Activated B cell treated with CpG ODN at 0.5 μM for 24 hours (primary cell): ENCODE results near the gene GPN2. TPM values are rescaled to one million over a fixed set of nuclear protein-coding genes. Genes with fewer than 3 reads are reported as not detected.

ENCODE experiments used
- ATAC-seq: fragments of 200-7000 bp; cut with Tn5 transposase; one replicate; pipeline ENCODE4 v1.10.0; 2021; ENCODE audit warnings: low read depth, mild to moderate bottlenecking, moderate library complexity
- CTCF ChIA-PET: fragments of 350-600 bp; sonication (Branson Sonifier 250); formaldehyde crosslinking; loops from one replicate; lab custom pipeline; 2021; ENCODE audit warnings: antibody characterized with exemption; lab: Charles Lee
- POLR2A ChIA-PET: fragments of 350-600 bp; sonication (Branson Sonifier 250); formaldehyde crosslinking; loops from one replicate; lab custom pipeline; 2021; ENCODE audit warnings: antibody characterized with exemption; lab: Charles Lee
- DNase-seq: peaks from one replicate; pipeline ENCODE4 v3.0.0; 2022
- H3K27ac Mint-ChIP-seq: one replicate; pipeline ENCODE4 v1.8.0; 2020; ENCODE audit warnings: mixed read lengths
- H3K27me3 Mint-ChIP-seq: one replicate; pipeline ENCODE4 v1.8.0; 2021; ENCODE audit warnings: mixed read lengths
- H3K36me3 Mint-ChIP-seq: one replicate; pipeline ENCODE4 v1.8.0; 2021; ENCODE audit warnings: low read depth, mixed read lengths
- H3K4me1 Mint-ChIP-seq: one replicate; pipeline ENCODE4 v1.8.0; 2021; ENCODE audit warnings: mixed read lengths
- H3K4me3 Mint-ChIP-seq: one replicate; pipeline ENCODE4 v1.8.0; 2020; ENCODE audit warnings: mild to moderate bottlenecking, mixed read lengths
- H3K9me3 Mint-ChIP-seq: one replicate; pipeline ENCODE4 v1.8.0; 2020; ENCODE audit warnings: mixed read lengths
- intact Hi-C: fragments of 100-400 bp; cut with micrococcal nuclease; formaldehyde crosslinking; loops from one replicate; pipeline ENCODE4 v1.15.1; 2024
- total RNA-seq: library from RNA; stranded (reverse); gene quantifications from 2 replicates; pipeline ENCODE4 v1.2.3, GENCODE V29; 2022
- TF ChIP-seq, protein P1 (sequence below): fragments of 200-600 bp; IDR thresholded peaks from one replicate; pipeline ENCODE4 v1.8.0; 2022; ENCODE audit warnings: antibody characterized with exemption, mild to moderate bottlenecking

GPN2 gene
- total RNA-seq, 1 donor from 2014 or later = 48.6 TPM

GRCh38 chr1:26932531-26932930 is 42.4 kb upstream of the GPN2 start:
- Mint-ChIP-seq H3K9me3 (no peaks in the 10 kb centered on the region), H3K4me3 (peak overlapping the region; percentile 44), H3K36me3 (peaks cover 59% of the 10 kb centered on the region), H3K4me1 (peaks cover 13% of the 10 kb centered on the region), H3K27me3 (no peaks in the 10 kb centered on the region), H3K27ac (peak overlapping the region; percentile 62)
- TF ChIP-seq, protein P1, sequence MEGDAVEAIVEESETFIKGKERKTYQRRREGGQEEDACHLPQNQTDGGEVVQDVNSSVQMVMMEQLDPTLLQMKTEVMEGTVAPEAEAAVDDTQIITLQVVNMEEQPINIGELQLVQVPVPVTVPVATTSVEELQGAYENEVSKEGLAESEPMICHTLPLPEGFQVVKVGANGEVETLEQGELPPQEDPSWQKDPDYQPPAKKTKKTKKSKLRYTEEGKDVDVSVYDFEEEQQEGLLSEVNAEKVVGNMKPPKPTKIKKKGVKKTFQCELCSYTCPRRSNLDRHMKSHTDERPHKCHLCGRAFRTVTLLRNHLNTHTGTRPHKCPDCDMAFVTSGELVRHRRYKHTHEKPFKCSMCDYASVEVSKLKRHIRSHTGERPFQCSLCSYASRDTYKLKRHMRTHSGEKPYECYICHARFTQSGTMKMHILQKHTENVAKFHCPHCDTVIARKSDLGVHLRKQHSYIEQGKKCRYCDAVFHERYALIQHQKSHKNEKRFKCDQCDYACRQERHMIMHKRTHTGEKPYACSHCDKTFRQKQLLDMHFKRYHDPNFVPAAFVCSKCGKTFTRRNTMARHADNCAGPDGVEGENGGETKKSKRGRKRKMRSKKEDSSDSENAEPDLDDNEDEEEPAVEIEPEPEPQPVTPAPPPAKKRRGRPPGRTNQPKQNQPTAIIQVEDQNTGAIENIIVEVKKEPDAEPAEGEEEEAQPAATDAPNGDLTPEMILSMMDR = no peak
- intact Hi-C loops = loop anchor here (1.0 kb wide), 1 partner anchor 11 kb away; the partner anchor contains the start of gene NUDC
- CTCF ChIA-PET = no interaction called here
- no peak for DNase-seq
- POLR2A ChIA-PET = interaction anchor here (0.6 to 1.1 kb wide), 3 partner anchors 11 to 42 kb away, joined by 3 to 10 read pairs (median 3); partner anchors contain the start of genes GPN2 and NUDC
- ATAC-seq = peak; percentile 98

- no peaks in the 10 kb centered on the region for H3K27me3 Mint-ChIP-seq
- ATAC-seq = no peak
- peaks cover 46% of the 10 kb centered on the region for H3K36me3 Mint-ChIP-seq
- no peak for DNase-seq
- peaks cover 31% of the 10 kb centered on the region for H3K4me1 Mint-ChIP-seq
- TF ChIP-seq, protein P1 = no peak
- H3K4me3 Mint-ChIP-seq = peak overlapping the region; percentile 96
- no peak overlapping the region for H3K27ac Mint-ChIP-seq
- ChIA-PET CTCF (interaction anchor here (0.8 kb wide), 1 partner anchor 374 kb away, joined by 3 read pairs; no protein-coding TSS in a partner anchor), POLR2A (interaction anchor here (0.7 kb wide), 1 partner anchor 38 kb away, joined by 3 read pairs; no protein-coding TSS in a partner anchor)
- intact Hi-C loops = loop anchor here (10.0 kb wide), 1 partner anchor 311 kb away; the partner anchor contains the start of gene WDTC1
- no peaks in the 10 kb centered on the region for H3K9me3 Mint-ChIP-seq
Measured at GRCh38 chr1:26923711-26924110, 33.6 kb upstream of the GPN2 start.

DNA sequence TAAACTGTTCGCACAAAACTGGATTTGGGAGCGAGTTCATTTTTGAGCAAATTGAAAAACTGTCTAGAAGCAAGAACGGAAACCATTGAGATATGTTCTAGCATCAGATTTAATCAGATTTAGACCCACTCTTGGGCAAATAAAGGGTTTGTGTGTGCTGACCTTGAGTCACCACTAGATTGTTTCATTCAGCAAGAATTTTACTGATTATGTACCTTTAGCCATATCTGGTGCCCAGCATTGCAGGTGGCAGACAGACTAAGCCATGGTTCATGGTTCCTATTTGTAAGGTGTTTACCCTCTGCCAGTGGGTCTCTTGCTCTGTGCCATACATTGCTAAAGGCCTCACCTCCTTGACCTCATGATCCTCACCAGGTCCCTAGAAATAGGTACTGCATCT is 32.8 kb upstream of the GPN2 start:
- TF ChIP-seq, protein P1 = no peak
- ChIA-PET CTCF (no interaction called here), POLR2A (interaction anchor here (0.9 to 2.0 kb wide), 2 partner anchors 9 to 451 kb away, joined by 3 to 10 read pairs; partner anchors contain the start of gene HMGN2)
- H3K27ac Mint-ChIP-seq = peak overlapping the region; percentile 77
- no peak for DNase-seq
- H3K36me3 Mint-ChIP-seq = peaks cover 38% of the 10 kb centered on the region
- H3K9me3 Mint-ChIP-seq = no peaks in the 10 kb centered on the region
- intact Hi-C loops = loop anchor here (10.0 kb wide), 1 partner anchor 312 kb away; the partner anchor contains the start of gene WDTC1
- no peak for ATAC-seq
- peaks cover 31% of the 10 kb centered on the region for H3K4me1 Mint-ChIP-seq
- H3K4me3 Mint-ChIP-seq = peak overlapping the region; percentile 96
- no peaks in the 10 kb centered on the region for H3K27me3 Mint-ChIP-seq

DNA sequence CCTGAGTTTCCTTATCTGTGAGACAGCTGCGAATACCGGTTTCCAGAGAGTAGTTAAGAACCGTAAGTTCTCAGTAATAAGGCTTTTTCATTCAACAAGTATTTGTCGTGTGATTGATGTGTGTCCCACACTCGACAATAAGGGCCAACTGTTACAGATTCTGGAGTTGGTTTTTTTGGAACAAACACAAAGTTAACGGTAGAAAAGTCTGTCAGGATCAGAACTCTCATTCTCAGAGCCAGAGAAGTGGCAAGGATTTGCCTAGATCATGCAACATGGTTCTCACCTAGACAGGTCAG is 32.3 kb upstream of the GPN2 start:
- no peaks in the 10 kb centered on the region for H3K27me3 Mint-ChIP-seq
- intact Hi-C loops = loop anchor here (10.0 kb wide), 1 partner anchor 312 kb away; the partner anchor contains the start of gene WDTC1
- ATAC-seq = no peak
- no peak for DNase-seq
- H3K4me1 Mint-ChIP-seq = peaks cover 31% of the 10 kb centered on the region
- H3K36me3 Mint-ChIP-seq = peaks cover 33% of the 10 kb centered on the region
- H3K4me3 Mint-ChIP-seq = peak overlapping the region; percentile 96
- TF ChIP-seq, protein P1 = no peak
- POLR2A ChIA-PET = interaction anchor here (0.9 to 2.7 kb wide), 5 partner anchors 10 to 1406 kb away, joined by 3 to 26 read pairs (median 10); partner anchors contain the start of genes GPATCH3, GPN2, HMGN2 and MED18
- peak overlapping the region; percentile 95 for H3K27ac Mint-ChIP-seq
- H3K9me3 Mint-ChIP-seq = no peaks in the 10 kb centered on the region
- CTCF ChIA-PET = no interaction called here
